ENCODE measurements around the gene CDH8.

CDH8 gene

DNA sequence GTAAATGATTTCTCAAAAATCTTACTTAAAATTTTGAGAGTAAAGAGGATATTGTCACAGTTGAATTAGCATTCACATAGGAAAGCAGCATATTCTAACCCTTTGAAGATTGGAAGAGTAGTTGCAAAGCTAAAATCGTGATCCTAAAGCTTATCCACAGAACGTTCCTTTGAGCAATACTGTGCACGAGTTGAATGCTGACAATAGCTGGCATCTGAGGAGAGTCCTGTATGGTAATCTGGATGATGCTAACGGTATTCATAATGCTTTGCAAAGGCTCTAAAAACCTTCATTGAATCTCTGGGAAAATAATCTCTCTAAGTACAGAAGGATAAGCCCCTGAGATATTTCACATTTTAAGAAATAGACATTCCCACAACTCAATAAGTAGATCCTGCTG, 354.6 kb downstream of the CDH8 start:
- Histone ChIP-seq H2BK15ac (ENCODE audit: low read depth, poor library complexity, severe bottlenecking) (no peak overlapping the region), H3K4me2 (ENCODE audit: low read length, poor library complexity, severe bottlenecking) (no peak overlapping the region), H3K9me3 (ENCODE audit: control insufficient read depth, low read length) (no peaks in the 10 kb centered on the region), H3K27ac (ENCODE audit: low read length, poor library complexity, severe bottlenecking) (no peak overlapping the region), H2BK12ac (ENCODE audit: low read length in 2 of 2) (no peak overlapping the region), H3K4ac (ENCODE audit: low read depth in 1 of 2, low read length in 2 of 2) (no peak overlapping the region), H4K8ac (ENCODE audit: low read length) (no peak overlapping the region), H2AFZ (ENCODE audit: low read depth, low read length) (no peak overlapping the region), H3K36me3 (ENCODE audit: control insufficient read depth in 1 of 2, insufficient read depth in 2 of 2, low read depth in 1 of 2, low read length in 2 of 2) (no peaks in the 10 kb centered on the region), H3K14ac (ENCODE audit: low read length in 2 of 2) (no peak overlapping the region), H3K27me3 (ENCODE audit: control insufficient read depth in 1 of 2, insufficient read depth in 1 of 2, low read length in 2 of 2) (no peaks in the 10 kb centered on the region), H2AK5ac (ENCODE audit: low read length, severe bottlenecking) (no peak overlapping the region), H3K18ac (ENCODE audit: low read depth in 1 of 2, low read length in 2 of 2) (no peak overlapping the region), H3K23ac (ENCODE audit: low read length in 2 of 2) (no peak overlapping the region), H3K4me1 (ENCODE audit: control insufficient read depth, insufficient read depth, low read depth, low read length) (no peaks in the 10 kb centered on the region), H3K4me3 (ENCODE audit: insufficient read depth in 1 of 2, low read depth in 1 of 2, low read length in 2 of 2) (no peak overlapping the region), H2BK120ac (ENCODE audit: low read depth, low read length) (no peak overlapping the region), H4K91ac (ENCODE audit: low read length) (no peak overlapping the region), H3K9ac (ENCODE audit: low read length) (no peak overlapping the region), H2BK5ac (ENCODE audit: low read depth, low read length, poor library complexity, severe bottlenecking) (no peak overlapping the region), H3K79me1 (replicated peaks; ENCODE audit: low read length, poor library complexity, severe bottlenecking) (no peaks in the 10 kb centered on the region)
- DNase-seq: no peak
- WGBS: 82% methylated on average over 3 of the region's 4 CpGs

DNA sequence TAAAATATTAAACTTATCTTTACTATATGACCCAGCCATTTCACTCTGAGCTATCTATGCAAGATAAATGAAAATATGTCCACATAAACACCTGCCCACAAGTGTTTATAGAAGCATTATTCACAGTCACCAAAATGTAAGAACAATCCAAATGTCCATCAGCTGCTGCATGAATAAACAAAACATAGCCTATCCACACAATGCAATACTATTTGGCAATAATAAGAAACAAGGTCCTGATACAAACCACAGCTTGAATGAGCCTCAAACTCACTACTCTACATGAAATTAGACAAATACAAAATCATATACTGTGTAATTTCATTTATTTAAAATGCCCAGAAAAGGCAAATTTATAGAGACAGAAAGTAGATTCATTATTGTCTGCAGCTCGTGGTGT, 355.1 kb downstream of the CDH8 start:
- Histone ChIP-seq H2AK5ac (ENCODE audit: low read length, severe bottlenecking) (no peak overlapping the region), H2BK12ac (ENCODE audit: low read length in 2 of 2) (no peak overlapping the region), H3K4me3 (ENCODE audit: insufficient read depth in 1 of 2, low read depth in 1 of 2, low read length in 2 of 2) (no peak overlapping the region), H3K27ac (ENCODE audit: low read length, poor library complexity, severe bottlenecking) (no peak overlapping the region), H4K91ac (ENCODE audit: low read length) (no peak overlapping the region), H3K4me2 (ENCODE audit: low read length, poor library complexity, severe bottlenecking) (no peak overlapping the region), H3K18ac (ENCODE audit: low read depth in 1 of 2, low read length in 2 of 2) (no peak overlapping the region), H3K14ac (ENCODE audit: low read length in 2 of 2) (no peak overlapping the region), H3K4me1 (ENCODE audit: control insufficient read depth, insufficient read depth, low read depth, low read length) (no peaks in the 10 kb centered on the region), H3K4ac (ENCODE audit: low read depth in 1 of 2, low read length in 2 of 2) (no peak overlapping the region), H2BK5ac (ENCODE audit: low read depth, low read length, poor library complexity, severe bottlenecking) (no peak overlapping the region), H2BK15ac (ENCODE audit: low read depth, poor library complexity, severe bottlenecking) (no peak overlapping the region), H3K36me3 (ENCODE audit: control insufficient read depth in 1 of 2, insufficient read depth in 2 of 2, low read depth in 1 of 2, low read length in 2 of 2) (no peaks in the 10 kb centered on the region), H3K9me3 (ENCODE audit: control insufficient read depth, low read length) (no peaks in the 10 kb centered on the region), H3K9ac (ENCODE audit: low read length) (no peak overlapping the region), H4K8ac (ENCODE audit: low read length) (no peak overlapping the region), H3K79me1 (replicated peaks; ENCODE audit: low read length, poor library complexity, severe bottlenecking) (no peaks in the 10 kb centered on the region), H3K27me3 (ENCODE audit: control insufficient read depth in 1 of 2, insufficient read depth in 1 of 2, low read length in 2 of 2) (no peaks in the 10 kb centered on the region), H3K23ac (ENCODE audit: low read length in 2 of 2) (no peak overlapping the region), H2BK120ac (ENCODE audit: low read depth, low read length) (no peak overlapping the region), H2AFZ (ENCODE audit: low read depth, low read length) (no peak overlapping the region)
- WGBS: 32% methylated on average over 1 of the region's 1 CpG
- DNase-seq: no peak

DNA sequence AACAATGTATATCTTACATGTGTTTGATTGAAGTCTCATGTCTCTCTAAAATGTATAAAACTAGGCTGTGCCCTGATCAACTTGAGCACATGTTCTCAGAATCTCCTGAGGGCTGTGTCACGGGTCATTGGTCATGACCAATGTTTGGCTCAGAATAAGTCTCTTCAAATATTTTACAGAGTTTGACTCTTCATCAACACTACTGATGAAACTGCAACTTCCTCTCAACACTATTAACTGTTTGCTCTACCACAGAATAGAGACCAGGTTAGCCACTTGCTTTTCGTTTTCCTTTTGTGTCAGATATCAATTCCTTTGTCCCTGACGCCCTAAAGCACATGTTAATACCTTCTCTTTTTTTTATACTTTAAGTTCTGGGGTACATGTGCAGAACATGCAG, 358.1 kb downstream of the CDH8 start:
- Histone ChIP-seq H2BK12ac (ENCODE audit: low read length in 2 of 2) (no peak overlapping the region), H3K23ac (ENCODE audit: low read length in 2 of 2) (no peak overlapping the region), H3K4ac (ENCODE audit: low read depth in 1 of 2, low read length in 2 of 2) (no peak overlapping the region), H2BK15ac (ENCODE audit: low read depth, poor library complexity, severe bottlenecking) (no peak overlapping the region), H2BK120ac (ENCODE audit: low read depth, low read length) (no peak overlapping the region), H3K4me2 (ENCODE audit: low read length, poor library complexity, severe bottlenecking) (no peak overlapping the region), H3K36me3 (ENCODE audit: control insufficient read depth in 1 of 2, insufficient read depth in 2 of 2, low read depth in 1 of 2, low read length in 2 of 2) (no peaks in the 10 kb centered on the region), H3K4me3 (ENCODE audit: insufficient read depth in 1 of 2, low read depth in 1 of 2, low read length in 2 of 2) (no peak overlapping the region), H3K9me3 (ENCODE audit: control insufficient read depth, low read length) (peaks cover 4% of the 10 kb centered on the region), H2AFZ (ENCODE audit: low read depth, low read length) (no peak overlapping the region), H3K27ac (ENCODE audit: low read length, poor library complexity, severe bottlenecking) (no peak overlapping the region), H3K9ac (ENCODE audit: low read length) (no peak overlapping the region), H2AK5ac (ENCODE audit: low read length, severe bottlenecking) (no peak overlapping the region), H2BK5ac (ENCODE audit: low read depth, low read length, poor library complexity, severe bottlenecking) (no peak overlapping the region), H3K79me1 (replicated peaks; ENCODE audit: low read length, poor library complexity, severe bottlenecking) (no peaks in the 10 kb centered on the region), H3K4me1 (ENCODE audit: control insufficient read depth, insufficient read depth, low read depth, low read length) (no peaks in the 10 kb centered on the region), H3K14ac (ENCODE audit: low read length in 2 of 2) (no peak overlapping the region), H4K8ac (ENCODE audit: low read length) (no peak overlapping the region), H4K91ac (ENCODE audit: low read length) (no peak overlapping the region), H3K27me3 (ENCODE audit: control insufficient read depth in 1 of 2, insufficient read depth in 1 of 2, low read length in 2 of 2) (no peaks in the 10 kb centered on the region), H3K18ac (ENCODE audit: low read depth in 1 of 2, low read length in 2 of 2) (no peak overlapping the region)
- 87% methylated on average over 2 of the region's 3 CpGs for WGBS
- no peak for DNase-seq

DNA sequence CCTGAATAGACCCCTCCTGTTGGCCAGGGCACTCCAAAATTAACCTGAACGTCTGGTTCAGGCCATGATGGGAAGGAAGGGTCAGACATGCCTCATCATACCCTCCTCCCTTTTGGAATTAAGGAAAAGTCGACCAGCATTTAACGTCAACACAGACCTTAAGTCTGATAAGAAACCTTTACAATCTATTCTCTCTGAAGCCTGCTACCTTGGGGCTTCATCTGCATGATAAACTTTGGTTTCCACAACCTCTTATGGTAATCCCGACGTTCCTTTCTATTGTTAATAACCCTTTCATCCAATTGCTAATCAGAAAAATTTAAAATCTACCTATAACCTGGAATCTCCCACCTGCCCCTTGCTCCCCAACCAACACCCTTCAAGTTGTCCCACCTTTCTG, 358.5 kb downstream of the CDH8 start:
- Histone ChIP-seq H3K4me3 (ENCODE audit: insufficient read depth in 1 of 2, low read depth in 1 of 2, low read length in 2 of 2) (no peak overlapping the region), H3K14ac (ENCODE audit: low read length in 2 of 2) (no peak overlapping the region), H3K4me2 (ENCODE audit: low read length, poor library complexity, severe bottlenecking) (no peak overlapping the region), H3K18ac (ENCODE audit: low read depth in 1 of 2, low read length in 2 of 2) (no peak overlapping the region), H3K9ac (ENCODE audit: low read length) (no peak overlapping the region), H3K27me3 (ENCODE audit: control insufficient read depth in 1 of 2, insufficient read depth in 1 of 2, low read length in 2 of 2) (no peaks in the 10 kb centered on the region), H3K79me1 (replicated peaks; ENCODE audit: low read length, poor library complexity, severe bottlenecking) (no peaks in the 10 kb centered on the region), H3K4ac (ENCODE audit: low read depth in 1 of 2, low read length in 2 of 2) (no peak overlapping the region), H2BK120ac (ENCODE audit: low read depth, low read length) (no peak overlapping the region), H3K27ac (ENCODE audit: low read length, poor library complexity, severe bottlenecking) (no peak overlapping the region), H3K4me1 (ENCODE audit: control insufficient read depth, insufficient read depth, low read depth, low read length) (no peaks in the 10 kb centered on the region), H2AK5ac (ENCODE audit: low read length, severe bottlenecking) (no peak overlapping the region), H2BK15ac (ENCODE audit: low read depth, poor library complexity, severe bottlenecking) (no peak overlapping the region), H2BK12ac (ENCODE audit: low read length in 2 of 2) (no peak overlapping the region), H2BK5ac (ENCODE audit: low read depth, low read length, poor library complexity, severe bottlenecking) (no peak overlapping the region), H4K91ac (ENCODE audit: low read length) (no peak overlapping the region), H3K36me3 (ENCODE audit: control insufficient read depth in 1 of 2, insufficient read depth in 2 of 2, low read depth in 1 of 2, low read length in 2 of 2) (no peaks in the 10 kb centered on the region), H2AFZ (ENCODE audit: low read depth, low read length) (no peak overlapping the region), H3K23ac (ENCODE audit: low read length in 2 of 2) (no peak overlapping the region), H4K8ac (ENCODE audit: low read length) (no peak overlapping the region), H3K9me3 (ENCODE audit: control insufficient read depth, low read length) (peaks cover 4% of the 10 kb centered on the region)
- 37% methylated on average over 5 of the region's 5 CpGs for WGBS
- no peak for DNase-seq

Data from mesenchymal stem cell (in vitro differentiated cells and primary cell).